Measurements from ENCODE around the gene ARHGDIG.
"Not testable (repeated sequence)": the region's sequence is repeated elsewhere in the genome, so short reads cannot be mapped to it uniquely, and the experiment has no call there.

Gene ARHGDIG

DNA sequence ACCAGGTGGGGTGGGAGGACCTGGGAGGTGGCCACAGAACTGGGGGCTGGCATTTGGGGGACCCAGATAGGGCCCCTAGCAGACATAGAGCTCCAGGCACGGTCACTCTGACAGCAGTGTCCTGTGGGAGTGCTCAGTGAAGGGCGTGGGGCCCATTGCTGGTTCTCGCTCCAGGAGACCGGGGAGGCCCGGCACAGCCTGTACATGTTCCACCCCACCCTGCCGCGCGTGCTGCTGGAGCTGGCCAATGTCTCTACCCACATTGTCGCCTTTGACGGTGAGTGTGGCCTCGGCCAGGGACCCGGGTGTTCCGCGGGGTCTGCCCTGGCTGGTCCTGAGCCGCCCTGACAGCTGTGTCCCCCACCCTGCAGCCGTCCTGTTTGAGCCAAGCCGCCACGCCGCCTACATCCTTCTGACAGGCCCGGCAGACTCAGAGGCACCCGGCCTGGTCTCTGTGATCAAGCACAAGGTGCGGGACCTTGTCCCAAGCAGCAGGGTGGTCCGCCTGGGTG, 15.9 kb upstream of the ARHGDIG start:
- DNase-seq, result no peak

DNA sequence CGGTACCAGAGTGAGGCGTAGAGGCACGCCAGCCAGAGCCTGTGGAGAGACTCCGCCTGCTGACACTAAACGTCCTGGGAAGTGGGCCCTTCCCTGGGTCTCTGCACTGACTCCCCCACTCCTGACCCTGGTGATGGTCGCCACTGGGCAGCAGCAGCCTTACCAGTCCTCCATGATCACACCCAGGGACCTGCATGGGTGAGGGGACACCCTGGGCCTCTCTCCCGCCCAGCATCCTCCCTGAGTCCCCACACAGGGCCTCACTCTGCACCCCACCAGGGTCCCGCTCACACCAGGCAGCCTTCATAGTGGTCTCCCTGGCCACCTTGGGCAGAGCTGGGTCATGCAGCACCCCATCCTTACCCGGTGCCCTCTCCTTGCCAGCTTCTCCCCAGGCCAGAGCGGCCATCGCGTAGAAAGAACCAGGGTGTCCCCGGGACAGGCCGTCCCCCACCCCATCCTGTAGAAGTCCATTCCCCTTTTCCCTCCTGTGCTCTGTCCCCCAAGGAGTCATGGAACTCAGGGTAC, 15.3 kb upstream of the ARHGDIG start:
- DNase-seq, result no peak

DNA sequence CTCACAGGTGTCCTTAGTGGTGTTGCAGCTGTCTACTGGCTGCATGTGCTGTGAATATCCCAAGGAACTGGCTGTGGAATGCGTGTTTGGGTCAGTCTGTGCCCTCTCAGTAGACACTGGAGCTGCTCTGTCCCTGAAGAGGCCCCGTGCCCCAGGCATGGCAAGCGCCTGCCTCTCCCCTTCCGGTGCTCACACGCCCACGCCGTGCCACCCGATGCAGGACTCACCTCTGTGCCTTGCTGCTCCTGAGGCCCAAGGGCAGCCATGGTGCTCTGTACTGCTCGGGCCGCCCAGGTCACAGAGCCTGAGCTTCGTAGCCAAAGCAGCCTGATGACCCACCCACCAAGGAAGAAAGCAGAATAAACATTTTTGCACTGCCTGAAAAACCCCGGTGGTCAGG, 14.7 kb upstream of the ARHGDIG start:
- DNase-seq, result no peak

DNA sequence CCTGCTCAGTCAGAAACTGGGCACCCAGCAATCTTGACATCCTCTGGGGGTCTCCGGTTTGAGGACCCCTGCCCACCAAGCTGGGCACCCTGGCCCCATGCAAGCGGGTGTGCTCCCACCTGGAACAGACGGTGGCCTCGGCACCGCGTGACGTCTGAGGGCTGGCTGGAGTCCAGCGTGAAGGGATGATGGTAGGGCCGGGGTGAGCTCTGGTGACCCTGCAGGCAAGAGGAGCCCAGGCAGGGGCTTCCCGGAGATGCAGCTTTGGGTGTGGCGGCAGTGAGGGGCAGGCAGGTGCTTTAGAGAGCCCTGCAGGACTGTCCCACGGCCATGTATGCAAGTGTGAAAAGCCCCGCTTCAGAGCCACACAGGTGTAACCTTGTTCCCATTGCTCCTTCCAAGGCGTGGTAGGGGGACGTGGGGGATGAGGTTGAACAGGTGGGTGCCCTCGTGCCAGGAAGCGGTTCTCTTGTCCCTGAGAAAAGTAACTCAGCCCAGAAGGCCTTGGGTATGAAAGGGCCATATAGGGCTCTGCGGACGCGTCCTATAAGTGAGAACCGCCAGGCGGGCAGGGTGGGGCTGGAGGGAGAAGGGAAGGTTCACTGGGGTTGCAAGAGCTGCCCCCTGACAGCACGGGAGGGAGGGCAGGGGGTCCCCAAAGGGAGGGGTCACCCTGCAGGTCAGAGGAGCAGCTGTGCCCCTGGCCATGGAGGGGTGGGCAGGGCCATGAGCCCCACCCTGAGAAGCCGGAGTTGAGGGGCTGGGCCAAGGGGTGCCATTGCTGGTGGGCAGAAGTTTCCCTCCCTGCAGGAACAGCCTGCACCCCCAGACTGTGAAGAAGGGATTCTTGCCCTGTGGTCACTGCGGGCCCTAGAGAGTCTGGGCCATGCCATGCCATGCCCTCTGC, 13.9 kb upstream of the ARHGDIG start:
- DNase-seq, result no peak

DNA sequence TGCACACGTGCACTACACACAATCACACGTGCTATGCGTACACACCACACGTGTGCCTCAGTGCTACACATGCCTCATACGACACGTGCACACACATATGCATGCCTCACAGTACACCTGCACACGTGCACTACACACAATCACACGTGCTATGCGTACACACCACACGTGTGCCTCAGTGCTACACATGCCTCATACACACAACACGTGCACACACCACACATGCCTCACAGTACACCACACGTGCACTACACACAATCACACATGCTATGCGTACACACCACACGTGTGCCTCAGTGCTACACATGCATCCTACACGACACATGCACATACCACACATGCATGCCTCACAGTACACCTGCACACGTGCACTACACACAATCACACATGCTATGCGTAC, 12.8 kb upstream of the ARHGDIG start:
- DNase-seq, result not testable (repeated sequence)

DNA sequence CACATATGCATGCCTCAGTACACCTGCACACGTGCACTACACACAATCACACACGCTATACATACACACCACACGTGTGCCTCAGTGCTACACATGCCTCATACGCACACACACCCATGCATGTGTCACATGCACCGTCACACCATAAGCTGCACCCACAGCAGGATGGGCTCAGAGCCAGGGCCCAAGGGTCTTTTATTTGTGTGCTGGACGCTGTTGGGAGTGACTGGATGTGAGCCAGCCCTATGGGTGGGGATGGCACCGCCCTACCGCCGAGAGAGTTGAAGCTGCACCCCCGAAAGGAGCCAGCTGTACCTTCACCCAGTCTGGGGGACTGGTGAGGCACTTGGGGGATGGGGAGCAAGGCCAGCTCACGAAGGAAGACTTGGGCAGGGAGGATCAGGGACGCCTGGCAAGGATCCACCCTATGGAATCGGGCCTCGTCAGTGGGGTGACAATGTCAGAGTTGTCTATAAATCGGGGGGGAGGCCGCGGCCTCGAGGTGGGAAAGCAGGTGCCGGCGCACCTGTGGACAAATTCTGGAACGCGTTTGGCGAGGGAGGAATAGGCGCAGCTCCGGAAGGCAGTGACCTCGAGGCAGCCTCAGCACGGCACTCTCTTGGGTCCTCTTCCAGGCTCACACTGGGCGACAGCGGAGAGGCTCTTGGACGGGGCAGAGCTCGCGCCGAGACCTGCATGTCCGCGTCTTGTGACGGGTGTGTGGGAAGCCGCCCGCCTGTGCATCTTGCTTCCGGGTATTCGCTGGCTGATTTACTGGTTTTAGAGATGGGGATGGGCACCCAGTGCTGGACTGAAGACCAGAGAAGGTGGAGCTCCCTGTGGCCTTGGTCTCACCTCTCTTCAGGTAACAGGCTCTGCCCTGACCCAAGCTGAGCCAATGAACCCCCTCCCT, 12.0 kb upstream of the ARHGDIG start:
- no peak for DNase-seq

DNA sequence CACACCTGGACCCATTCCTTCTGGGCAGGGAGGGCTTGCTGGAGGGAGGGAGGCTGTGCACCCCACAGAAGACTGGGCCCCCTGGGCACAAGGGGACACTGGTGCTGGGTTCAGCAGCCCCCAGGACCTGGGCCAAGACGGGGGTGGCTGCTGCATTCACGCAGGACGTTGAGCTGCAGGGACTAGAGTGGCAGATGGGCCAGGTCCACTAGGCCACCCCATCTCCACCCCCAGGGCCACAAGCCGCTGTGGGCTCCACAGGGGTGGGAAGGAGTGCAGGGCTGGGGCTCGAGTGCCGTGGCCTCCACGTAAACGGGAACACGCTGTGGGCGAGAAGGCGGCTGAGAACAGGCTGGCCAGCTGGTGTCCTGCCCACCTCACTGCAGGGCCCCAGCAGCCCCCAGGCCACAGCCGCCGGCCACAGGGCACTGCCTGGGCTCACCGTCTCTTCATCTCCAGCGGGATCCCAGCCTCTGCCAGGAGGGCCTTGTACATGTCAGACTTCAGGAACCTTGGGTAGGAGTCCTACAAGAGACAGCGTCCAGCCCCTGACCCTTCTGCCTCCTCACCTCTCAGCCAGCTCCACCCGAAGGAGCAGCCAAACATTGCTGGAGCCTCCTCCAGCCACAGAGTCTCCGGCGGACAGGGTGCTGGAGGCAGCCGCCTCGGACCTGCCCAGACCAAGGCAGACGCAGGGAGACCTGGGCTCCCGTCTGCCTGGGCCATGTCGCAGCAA, 11.2 kb upstream of the ARHGDIG start:
- no peak for DNase-seq

DNA sequence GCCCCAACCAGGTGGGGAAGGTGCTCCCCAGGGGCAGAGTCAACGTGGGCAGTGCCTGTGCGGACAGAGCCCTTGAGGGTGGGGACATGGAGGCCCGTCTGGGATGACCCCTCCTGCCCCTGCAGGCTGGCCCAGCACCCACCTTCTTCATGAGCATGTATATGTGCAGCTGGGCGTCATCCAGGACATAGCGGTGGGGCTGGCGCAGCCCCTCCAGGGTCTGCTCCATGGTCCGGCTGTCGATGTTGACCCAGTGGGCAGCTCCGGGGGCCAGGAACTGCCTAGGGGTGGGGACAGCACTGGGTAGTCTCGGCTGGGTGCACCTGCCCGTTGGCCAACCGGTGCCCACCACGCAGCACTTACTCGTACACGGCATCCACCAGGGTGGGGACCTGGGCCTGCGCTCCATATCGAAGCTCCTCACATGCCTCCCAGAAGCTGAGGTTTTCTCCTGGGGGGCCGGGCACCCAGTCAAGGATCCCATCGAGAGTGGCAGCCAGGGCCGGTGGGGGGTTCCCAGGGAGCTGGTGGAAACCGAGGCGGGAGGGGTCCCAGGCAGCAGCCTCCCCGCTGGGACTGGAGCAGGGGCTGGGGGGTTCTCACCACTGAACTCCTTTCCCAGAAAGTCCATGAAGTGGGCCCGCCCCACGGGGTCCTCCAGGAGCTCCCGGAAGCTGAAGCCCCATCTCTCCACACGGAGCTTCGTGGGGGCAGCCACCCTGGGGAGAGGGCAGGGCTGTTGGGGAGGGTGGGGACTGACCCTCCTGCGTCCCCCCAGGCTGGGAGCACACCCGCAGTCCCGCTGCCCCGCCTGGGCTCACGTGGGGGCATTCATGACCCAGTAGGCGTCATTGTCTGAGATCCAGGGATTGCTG, 9.8 kb upstream of the ARHGDIG start:
- no peak for DNase-seq

DNA sequence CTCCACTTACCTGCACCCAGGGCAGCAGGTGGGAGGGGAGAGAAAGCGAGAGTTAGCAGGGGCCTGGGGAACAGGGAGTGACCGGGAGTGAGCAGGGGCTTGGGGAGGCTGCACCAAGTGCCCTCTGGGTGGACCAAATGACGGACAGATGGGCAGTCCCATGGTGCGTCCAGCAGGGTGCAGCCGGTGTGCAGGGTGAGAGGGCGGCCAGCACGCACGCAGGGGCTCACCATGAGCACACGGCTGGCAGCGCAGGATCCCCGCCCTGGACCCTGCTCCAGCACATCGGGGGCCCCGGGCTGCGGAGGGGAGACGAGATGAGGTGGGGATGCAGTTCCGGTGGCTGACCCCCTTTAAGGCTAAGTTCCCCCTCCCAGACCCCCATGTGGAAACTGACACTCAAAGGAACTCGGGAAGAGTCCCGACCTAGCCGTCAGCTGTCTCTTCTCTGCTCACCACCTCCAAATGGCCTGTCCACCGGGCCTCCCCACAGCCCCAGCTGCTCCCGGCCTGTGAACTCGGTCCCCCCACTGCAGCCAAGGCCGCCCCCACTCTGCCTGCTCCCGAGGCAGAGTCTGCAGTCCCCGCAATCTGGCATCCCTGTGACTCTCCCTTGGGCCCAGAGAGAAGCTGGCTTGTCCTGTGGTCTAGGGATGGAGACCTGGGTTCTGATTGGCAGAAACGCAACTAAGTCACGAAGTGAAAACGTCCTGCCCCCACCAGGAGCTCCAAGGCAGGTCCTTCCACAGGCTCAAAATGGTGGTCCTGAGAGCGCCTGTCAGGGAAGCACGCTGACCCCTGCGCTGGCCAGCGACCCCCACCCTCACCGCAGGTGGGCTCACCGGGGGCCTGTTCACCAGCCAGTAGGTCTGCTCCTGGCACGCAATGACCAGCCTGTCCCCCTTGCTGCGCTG, 7.5 kb upstream of the ARHGDIG start:
- DNase-seq, result no peak

DNA sequence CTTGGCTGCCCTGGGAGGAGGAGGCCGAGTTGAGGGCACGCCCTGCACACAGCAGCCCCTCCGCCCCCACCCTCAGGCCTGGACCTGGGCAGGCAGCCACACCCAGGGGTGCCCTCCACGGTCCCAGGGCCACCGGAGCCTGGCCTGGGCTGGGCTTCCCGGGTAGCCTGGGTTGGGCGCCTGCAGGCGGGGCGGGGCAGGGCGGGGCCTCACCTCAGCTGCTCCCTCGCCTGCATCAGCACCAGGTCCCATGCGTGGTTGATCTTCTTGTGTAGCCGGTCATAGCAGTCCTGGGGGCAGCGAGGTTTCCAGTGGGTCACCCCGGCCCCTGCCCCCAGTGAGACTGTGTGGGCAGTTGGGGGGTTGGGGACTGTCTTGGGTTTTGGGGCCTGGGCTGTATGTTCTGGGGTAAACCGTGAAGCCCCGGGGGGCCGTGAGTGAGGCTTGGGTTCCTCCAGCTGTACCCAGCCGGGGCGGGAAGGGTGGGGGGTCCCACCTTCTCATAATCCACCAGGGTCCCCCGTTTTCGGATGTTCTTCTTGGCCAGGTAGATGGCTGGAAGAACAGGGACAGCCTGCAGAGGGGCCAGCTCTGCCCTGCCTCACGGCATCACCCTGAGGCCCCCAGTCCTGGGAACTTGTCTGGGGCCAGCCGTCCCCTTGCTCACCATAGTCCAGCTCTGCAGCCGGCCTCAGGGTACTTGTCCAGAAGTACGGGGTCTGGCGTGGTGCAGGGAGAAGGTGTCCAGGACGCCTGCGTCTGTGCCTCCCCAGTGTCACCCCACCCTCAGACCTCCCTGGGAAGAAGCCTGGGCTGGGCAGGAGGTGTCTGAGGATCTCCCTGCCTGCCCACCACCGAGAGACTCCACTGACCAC, 6.6 kb upstream of the ARHGDIG start:
- no peak for DNase-seq

DNA sequence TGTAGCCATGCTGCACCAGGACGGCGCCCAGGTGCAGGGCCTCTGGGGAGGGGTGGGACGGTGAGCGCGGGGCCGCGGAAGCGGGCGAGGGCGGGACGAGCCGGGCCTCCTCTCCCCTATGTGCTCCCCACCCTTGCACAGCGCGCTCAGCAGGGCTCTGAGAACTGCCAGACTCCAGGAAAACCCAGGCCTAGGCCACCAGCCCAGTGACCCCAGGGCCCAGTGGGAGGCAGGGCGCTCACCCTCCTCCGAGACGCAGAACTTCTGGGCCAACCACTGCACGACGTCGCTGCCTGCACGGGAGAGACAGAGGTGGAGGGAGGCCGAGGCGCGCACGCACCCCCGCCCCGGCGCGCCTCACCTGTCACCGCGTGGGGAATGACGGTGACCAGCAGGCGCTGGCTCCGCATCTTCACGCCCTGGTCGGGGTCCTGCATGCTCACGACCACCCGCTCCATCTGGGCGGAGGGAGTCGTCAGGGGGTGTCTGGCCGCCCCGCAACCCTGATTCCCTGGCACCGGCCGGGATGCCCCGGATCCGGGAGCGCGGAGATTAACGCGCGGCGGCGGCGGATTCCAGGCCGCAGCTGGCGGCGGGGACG, 5.2 kb upstream of the ARHGDIG start:
- DNase-seq, result no peak

DNA sequence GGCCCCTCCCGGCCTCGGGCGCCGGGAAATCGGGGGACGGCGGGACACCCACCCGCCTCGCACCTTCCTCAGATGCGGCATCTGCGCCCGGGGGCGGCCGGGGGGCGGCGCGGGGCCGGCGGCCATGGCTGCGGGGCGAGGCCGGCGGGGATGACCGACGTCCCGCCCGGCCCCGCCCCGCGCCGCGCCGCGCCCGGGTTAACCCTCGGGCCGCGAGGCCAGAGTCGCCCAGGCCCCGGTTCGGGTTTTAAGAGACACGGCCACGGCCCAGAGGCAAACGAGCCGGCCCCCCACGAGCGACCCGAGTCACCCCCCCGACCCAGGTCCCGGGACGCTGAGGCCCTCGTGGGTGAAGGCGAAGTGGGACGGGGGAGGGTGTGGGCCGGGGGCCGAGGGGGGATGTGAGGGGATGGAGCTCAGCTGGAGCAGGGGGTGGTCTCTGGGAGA, 4.6 kb upstream of the ARHGDIG start, which contains the start of gene RGS11:
Gene RGS11 (minus strand): TSS at position 159 of the 447 bp plus-strand sequence. CDS start 33 bp downstream, at position 126.
- no peak for DNase-seq

DNA sequence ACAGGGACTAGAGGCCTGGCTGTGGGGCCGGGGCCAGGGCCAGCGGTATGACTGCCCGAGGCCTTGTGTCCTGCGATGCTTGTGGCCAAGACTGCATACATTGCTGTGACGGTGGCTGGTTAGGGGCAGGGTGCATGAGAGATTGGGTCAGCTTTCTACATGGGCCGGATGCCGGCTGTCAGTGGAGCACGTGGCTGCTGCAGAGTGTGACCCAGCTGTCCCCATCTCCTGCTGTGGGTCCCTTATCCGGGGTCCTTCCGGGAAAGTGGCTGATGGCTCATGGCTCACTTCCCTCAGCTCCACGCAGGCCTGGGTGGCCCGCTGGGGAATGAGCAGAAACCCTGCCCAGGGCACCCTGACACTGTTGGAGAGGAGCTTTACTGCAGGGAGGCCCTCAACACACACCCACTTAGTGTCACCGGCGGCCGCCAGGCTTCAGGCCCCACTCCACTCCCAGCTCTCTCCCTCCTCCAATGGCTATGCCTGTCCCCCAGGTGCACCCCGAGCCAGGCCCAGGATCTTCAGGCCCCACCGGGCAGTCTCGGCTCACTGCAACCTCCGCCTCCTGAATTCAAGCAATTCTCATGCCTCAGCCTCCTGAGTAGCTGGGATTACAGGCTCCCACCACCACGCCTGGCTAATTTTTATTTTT, 3.8 kb upstream of the ARHGDIG start:
- DNase-seq, result no peak

DNA sequence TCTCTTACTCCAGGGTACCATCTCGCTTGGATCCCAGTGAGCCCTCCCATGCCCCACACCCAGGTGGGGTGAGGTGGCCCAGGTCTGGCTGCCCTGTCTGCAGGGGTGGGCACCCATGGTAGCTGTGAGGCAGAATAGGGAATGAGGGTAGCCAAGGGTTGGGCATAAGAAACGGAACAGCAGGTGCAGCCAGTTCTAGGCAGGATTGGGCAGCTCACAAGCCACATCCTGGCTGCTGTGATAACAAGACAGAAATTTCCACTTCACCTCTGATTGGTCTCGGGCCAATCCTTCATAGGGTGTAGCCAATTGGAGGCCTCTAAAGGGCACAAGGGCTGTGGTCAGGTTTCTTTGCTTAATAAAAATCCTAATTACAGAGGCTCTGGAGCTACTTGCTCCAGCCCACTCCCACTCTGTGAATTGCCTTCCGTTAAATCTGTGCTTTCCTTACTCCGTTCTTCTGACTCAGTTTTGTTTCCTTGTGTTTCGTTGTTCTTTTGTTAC, 1.5 kb upstream of the ARHGDIG start:
- no peak for DNase-seq

DNA sequence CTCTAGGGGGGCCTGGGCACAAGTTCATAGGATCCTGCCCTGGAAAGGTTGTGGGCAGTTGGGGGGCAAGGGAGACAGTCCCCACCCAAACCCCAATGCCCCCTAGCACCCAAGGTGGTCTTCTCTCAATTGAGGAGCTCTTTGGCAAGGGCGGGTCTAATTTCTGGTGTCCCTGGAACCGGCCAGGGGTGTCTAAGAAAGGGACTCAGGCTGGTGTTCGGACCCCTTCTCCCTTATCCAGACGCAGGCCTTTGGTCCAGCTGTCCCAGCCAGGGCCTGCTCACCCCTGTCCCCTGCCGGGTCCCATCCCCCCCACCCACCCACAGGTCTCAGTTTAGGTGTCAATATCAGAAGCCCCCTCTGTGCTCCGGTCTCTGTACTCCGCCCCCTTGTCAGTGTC, 860 bp upstream of the ARHGDIG start:
- DNase-seq, result no peak

DNA sequence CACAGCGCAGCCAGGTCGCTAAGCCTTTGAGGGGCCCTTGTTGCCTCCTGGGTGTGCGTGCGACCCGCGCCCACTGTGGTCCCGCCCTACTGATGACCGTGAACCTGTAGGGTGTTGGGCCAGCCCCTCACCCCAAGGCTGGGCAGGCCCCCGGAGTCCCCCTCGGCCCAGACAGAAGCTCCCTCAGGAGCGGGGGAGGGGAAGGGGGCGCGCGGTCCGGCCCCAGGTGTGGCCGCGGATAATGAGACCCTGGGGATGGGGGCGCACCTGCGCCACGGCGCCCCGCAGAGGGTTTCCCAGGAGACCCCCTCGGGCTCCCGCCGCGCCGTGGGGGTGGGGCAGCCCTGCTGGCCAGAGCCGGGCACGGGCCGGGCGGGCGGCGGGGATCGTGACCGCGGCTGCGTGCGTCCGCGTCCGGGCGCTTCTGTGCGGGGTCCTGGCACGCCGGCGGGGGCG, 358 bp upstream of the ARHGDIG start:
- DNase-seq, result no peak

DNA sequence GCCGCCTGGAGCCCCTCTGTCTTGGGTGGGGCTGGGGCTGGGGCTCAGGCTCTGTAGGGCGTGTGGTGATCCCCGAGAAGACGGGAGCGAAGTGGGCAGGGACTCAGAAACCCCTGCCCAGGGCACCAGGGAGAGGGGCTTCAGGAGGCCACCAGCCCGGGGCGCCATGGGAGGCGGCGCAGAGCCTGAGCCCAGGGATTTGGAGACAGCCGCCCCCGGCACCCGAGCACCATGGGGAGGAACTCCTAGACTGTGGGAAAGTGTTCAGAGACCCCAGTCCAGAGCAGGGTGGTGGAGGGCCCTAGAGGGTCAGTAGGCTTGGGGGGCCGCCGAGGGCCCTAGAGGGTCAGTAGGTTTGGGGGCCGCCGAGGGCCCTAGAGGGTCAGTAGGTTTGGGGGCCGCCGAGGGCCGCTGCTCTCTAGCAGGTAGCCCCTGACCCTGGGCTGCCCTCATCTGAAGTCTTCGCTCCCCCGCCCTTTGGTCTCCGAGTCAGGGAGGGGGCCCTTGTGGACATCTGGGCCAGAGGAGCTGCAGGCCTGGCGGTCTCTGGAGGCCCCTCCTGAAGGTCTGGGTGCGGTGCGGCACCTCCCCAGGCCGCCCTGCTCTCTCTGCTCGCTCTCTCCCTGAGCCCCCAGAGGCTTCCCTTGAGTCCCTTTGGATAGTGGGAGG, 734 bp downstream of the ARHGDIG start:
- DNase-seq, result no peak

Measured in Kasumi-1 (cell line).